Adrenal gland (tissue), 12 donors: ENCODE results near the gene MAPK1. TPM values are rescaled to one million over a fixed set of nuclear protein-coding genes. Genes with fewer than 3 reads are reported as not detected.

Experiments
- DNase-seq, 7 donors: peaks; one replicate each; pipeline ENCODE4 v3.0.0-alpha.2; 2019 to 2020
- H3K27ac ChIP-seq, 5 donors: fragments of 200-600 bp; sonication (generic) in 4 of 5; 1 replicate in 3 of 5; 2 replicates in 2 of 5; pipeline versions ENCODE4 v1.5.1 to v1.8.0; 2016 to 2020; ENCODE audit warnings: mild to moderate bottlenecking in 1 of 5
- H3K27me3 ChIP-seq: fragments of 200-600 bp; 2 replicates; pipeline ENCODE4 v1.8.0; 2021
- H3K36me3 ChIP-seq, 2 donors: fragments of 200-600 bp; replicated peaks in 1 of 2; 1 replicate in 1 of 2; 2 replicates in 1 of 2; pipeline versions ENCODE4 v1.5.1 to v1.8.0; 2018 to 2022
- H3K4me1 ChIP-seq, 2 donors: fragments of 200-600 bp; replicated peaks in 1 of 2; 1 replicate in 1 of 2; 2 replicates in 1 of 2; pipeline versions ENCODE4 v1.5.1 to v1.8.0; 2018 to 2021
- H3K4me3 ChIP-seq, 4 donors: fragments of 200-600 bp; sonication (generic) in 3 of 4; one replicate each; pipeline ENCODE4 v1.5.1; 2016 to 2018
- H3K9me3 ChIP-seq, 3 donors: fragments of 200-600 bp; sonication (generic) in 1 of 3; replicated peaks in 1 of 3; 1 replicate in 2 of 3; 2 replicates in 1 of 3; pipeline versions ENCODE4 v1.5.1 to v1.8.0; 2016 to 2021
- POLR2A ChIP-seq, 2 donors: fragments of 450-650 bp; IDR thresholded peaks; one replicate each; pipeline ENCODE4 v1.6.1; 2017; ENCODE audit warnings: antibody characterized with exemption in 2 of 2, mild to moderate bottlenecking in 2 of 2, moderate library complexity in 1 of 2
- WGBS, 4 donors: extraction: QIAGEN DNeasy Blood & Tissue Kit in 2 of 4; methylation state at CpG; one replicate each; pipeline versions ENCODE4 v1.1.5 to v1.1.7; 2013 to 2017; 5-methylcytosine and 5-hydroxymethylcytosine counted together
- intact Hi-C, 2 donors: fragments of 100-400 bp; cut with DNase I; formaldehyde crosslinking; loops; one replicate each; pipeline versions ENCODE4 v1.14.1 to v1.15.0; 2022 to 2023
- polyA plus RNA-seq, 3 donors: library from polyadenylated mRNA; stranded (reverse); fragments of 200-250 nt in 2 of 3; fragments of 350-450 nt in 1 of 3; fragmentation: Illumina TruSeq in 1 of 3; extraction: RNeasy Lipid Tissue Mini Kit (QIAGEN cat#74804) in 1 of 3; gene quantifications; one replicate each; pipeline ENCODE4 v1.2.3, GENCODE V29; 2013 to 2014
- total RNA-seq, 9 donors: library from RNA; depleted of rRNA in 4 of 9; stranded (reverse); fragments of >200 nt in 4 of 9; fragments of 120-200 nt in 1 of 9; fragmentation: NEBNext Ultra II Directional in 1 of 9; extraction: Animal tissue kit (Norgen Biotek cat#: 25700) in 1 of 9; gene quantifications; one replicate each; pipeline versions ENCODE4 v1.1.0 to v1.2.4, GENCODE V29; 2013 to 2023
- TF ChIP-seq, protein P1 (sequence below), 6 experiments: fragments of 450-650 bp in 4 of 6; fragments of 200-600 bp in 2 of 6; sonication (generic) in 1 of 6; IDR thresholded peaks; 1 replicate in 5 of 6; 2 replicates in 1 of 6; pipeline versions ENCODE4 v1.5.1 to v1.8.0; 2016 to 2021; ENCODE audit warnings: antibody characterized with exemption in 6 of 6, mild to moderate bottlenecking in 2 of 6, moderate library complexity in 1 of 6
- donor health status: healthy with polysubstance abuse.
- donor health status: Bipolar disorder and iron deficiency.
- donor health status: DM: yes; HTN: yes; CAD: no.
- donor health status: DM: no; HTN: no; CAD: no.
- donor health status: DM: no; HTN: no; CAD: no.
- donor health status: DM: yes; HTN: yes; CAD: no.

Gene MAPK1
- total and polyA plus RNA-seq, 12 donors, result 9.6 to 201 (median 94.4) TPM

- TF ChIP-seq, protein P1, sequence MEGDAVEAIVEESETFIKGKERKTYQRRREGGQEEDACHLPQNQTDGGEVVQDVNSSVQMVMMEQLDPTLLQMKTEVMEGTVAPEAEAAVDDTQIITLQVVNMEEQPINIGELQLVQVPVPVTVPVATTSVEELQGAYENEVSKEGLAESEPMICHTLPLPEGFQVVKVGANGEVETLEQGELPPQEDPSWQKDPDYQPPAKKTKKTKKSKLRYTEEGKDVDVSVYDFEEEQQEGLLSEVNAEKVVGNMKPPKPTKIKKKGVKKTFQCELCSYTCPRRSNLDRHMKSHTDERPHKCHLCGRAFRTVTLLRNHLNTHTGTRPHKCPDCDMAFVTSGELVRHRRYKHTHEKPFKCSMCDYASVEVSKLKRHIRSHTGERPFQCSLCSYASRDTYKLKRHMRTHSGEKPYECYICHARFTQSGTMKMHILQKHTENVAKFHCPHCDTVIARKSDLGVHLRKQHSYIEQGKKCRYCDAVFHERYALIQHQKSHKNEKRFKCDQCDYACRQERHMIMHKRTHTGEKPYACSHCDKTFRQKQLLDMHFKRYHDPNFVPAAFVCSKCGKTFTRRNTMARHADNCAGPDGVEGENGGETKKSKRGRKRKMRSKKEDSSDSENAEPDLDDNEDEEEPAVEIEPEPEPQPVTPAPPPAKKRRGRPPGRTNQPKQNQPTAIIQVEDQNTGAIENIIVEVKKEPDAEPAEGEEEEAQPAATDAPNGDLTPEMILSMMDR (IDR thresholded peaks at IDR 0.05), result no peak
- TF ChIP-seq POLR2A (IDR thresholded peaks at IDR 0.05), result no peak
- H3K27ac ChIP-seq, result no peak overlapping the region
- no peak overlapping the region for H3K4me3 ChIP-seq
- peaks cover 0 to 11% of the 10 kb centered on the region in 2 donors for H3K4me1 ChIP-seq
- no peaks in the 10 kb centered on the region for H3K36me3 ChIP-seq
- no peaks in the 10 kb centered on the region for H3K9me3 ChIP-seq
- no peak for DNase-seq
- no peaks in the 10 kb centered on the region for H3K27me3 ChIP-seq
- intact Hi-C loops, result loop anchor here (5.0 to 10.0 kb wide), 2 partner anchors 223 to 231 kb away; no protein-coding TSS in a partner anchor
- WGBS, 4 donors, result 86 to 92% (median 88%) methylated on average over 25 to 32 of the region's 32 CpGs
These were observed 153.2 kb downstream of the MAPK1 start for GRCh38 chr22:21714059-21714770.

GRCh38 chr22:21713428-21714058 is 153.9 kb downstream of the MAPK1 start:
- Histone ChIP-seq H3K27ac (peak overlapping the region in 1 of 5 donors; percentile 32), H3K27me3 (no peaks in the 10 kb centered on the region), H3K9me3 (no peaks in the 10 kb centered on the region), H3K4me1 (peaks cover 0 to 11% of the 10 kb centered on the region in 2 donors), H3K36me3 (no peaks in the 10 kb centered on the region), H3K4me3 (peak overlapping the region in 1 of 4 donors; percentile 14)
- DNase-seq, result peak in 2 of 7 donors; percentile 32 to 42
- no peak for TF ChIP-seq POLR2A (IDR thresholded peaks at IDR 0.05)
- TF ChIP-seq, protein P1 (IDR thresholded peaks at IDR 0.05), result no peak
- WGBS, 4 donors, result 64 to 78% (median 68%) methylated on average over 8 to 9 of the region's 9 CpGs
- intact Hi-C loops, result loop anchor here (5.0 to 10.0 kb wide), 2 partner anchors 224 to 231 kb away; no protein-coding TSS in a partner anchor

DNA sequence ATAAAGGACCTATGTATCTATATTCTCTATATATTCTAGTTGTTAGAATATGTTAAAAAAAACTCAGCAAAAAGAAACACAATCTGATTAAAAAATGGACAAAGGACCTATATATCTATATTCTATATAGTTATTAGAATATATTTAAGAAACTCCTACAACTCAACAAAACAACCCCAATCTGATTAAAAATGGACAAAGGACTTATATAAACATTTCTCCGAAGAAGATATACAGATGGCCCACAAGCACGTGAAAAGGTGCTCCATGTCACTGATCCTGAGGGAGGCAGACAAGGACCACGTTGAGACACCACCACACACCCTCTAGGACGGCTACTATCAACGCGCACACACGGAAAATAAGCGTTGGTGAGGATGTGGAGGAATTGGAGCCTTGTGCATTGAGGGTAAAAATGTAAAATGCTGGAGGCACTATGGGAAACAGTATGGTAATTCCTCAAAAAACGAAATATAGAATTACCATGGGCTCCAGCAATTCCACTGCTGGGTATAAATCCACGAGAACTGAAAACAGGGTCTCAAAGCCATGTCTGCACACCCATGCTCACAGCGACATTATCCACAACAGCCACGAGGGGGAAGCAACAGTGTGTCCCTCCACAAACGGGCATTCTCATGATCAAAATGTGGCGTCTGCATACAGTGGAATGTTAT is 154.6 kb downstream of the MAPK1 start:
- peak overlapping the region in 1 of 4 donors; percentile 14 for H3K4me3 ChIP-seq

More for the DNA sequence above, 154.6 kb downstream of the MAPK1 start:
- Histone ChIP-seq H3K36me3 (no peaks in the 10 kb centered on the region), H3K9me3 (no peaks in the 10 kb centered on the region), H3K27ac (no peak overlapping the region), H3K27me3 (no peaks in the 10 kb centered on the region), H3K4me1 (peaks cover 0 to 15% of the 10 kb centered on the region in 2 donors)
- peak; percentile 71 to 91 (median 78) for DNase-seq
- intact Hi-C loops, result loop anchor here (5.0 to 10.0 kb wide), 2 partner anchors 224 to 232 kb away; no protein-coding TSS in a partner anchor
- TF ChIP-seq, protein P1 (IDR thresholded peaks at IDR 0.05), result peak; percentile 46 to 96 (median 78)
- TF ChIP-seq POLR2A (IDR thresholded peaks at IDR 0.05), result no peak
- 4 to 11% (median 9%) methylated on average over 9 to 14 of the region's 14 CpGs for WGBS, 4 donors
